GM21619 (cell line): ENCODE results near the gene FOXD4L1.
"Not testable (repeated sequence)": the region's sequence is repeated elsewhere in the genome, so short reads cannot be mapped to it uniquely, and the experiment has no call there.

Experiments used
- ATAC-seq: cut with Tn5 transposase; IDR thresholded peaks from one replicate; pipeline ENCODE4 v1.9.1; 2021; ENCODE audit not compliant: unreplicated experiment

FOXD4L1 gene

GRCh38 chr2:113498365-113498764 is at the start of gene FOXD4L1:
Gene FOXD4L1 (plus strand): TSS chr2:113498665. CDS start chr2:113499257, 592 bp downstream.
- not testable (repeated sequence) for ATAC-seq

GRCh38 chr2:113465770-113466169 is 32.7 kb upstream of the FOXD4L1 start:
- ATAC-seq: not testable (repeated sequence)

- not testable (repeated sequence) for ATAC-seq
These were observed 21.6 kb upstream of the FOXD4L1 start for GRCh38 chr2:113476688-113477368.

DNA sequence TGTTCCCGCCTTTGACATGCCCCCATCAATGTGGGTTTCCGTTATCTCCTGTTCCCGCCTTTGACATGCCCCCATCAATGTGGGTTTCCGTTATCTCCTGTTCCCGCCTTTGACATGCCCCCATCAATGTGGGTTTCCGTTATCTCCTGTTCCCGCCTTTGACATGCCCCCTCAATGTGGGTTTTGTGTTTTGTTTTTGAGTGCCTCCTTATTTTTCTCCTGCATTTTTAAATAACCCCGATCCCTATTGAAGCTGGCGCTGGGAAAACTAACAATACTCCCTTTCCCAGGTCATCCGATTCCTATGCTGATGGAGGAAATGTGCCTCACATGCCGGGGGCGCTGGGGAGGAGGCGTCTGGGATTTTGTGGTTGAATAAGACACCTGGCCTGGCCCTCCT is 1.9 kb upstream of the FOXD4L1 start:
- ATAC-seq: not testable (repeated sequence)

DNA sequence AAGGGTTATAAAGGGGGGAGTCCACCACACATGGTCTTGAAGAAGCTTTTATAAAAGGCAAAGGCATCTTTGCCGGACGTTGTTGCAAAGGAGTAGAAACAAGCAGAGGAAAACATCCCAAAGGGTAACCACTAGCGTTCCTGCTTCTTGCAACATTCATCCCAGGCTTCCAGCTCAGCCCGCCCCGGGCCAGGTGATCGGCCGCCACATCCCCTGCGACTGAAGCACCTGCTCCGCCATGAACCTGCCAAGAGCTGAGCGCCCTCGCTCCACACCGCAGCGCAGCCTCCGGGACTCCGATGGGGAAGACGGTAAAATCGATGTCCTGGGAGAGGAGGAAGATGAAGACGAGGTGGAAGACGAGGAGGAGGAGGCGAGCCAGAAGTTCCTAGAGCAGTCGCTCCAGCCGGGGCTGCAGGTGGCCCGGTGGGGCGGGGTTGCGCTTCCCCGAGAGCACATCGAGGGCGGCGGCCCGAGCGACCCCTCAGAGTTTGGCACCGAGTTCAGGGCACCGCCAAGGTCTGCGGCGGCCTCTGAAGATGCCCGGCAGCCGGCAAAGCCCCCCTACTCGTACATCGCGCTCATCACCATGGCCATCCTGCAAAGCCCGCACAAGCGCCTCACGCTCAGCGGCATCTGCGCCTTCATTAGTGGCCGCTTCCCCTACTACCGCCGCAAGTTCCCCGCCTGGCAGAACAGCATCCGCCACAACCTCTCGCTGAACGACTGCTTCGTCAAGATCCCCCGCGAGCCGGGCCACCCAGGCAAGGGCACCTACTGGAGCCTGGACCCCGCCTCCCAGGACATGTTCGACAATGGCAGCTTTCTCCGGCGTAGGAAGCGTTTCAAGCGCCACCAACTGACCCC is 787 bp downstream of the FOXD4L1 start:
- not testable (repeated sequence) for ATAC-seq

DNA sequence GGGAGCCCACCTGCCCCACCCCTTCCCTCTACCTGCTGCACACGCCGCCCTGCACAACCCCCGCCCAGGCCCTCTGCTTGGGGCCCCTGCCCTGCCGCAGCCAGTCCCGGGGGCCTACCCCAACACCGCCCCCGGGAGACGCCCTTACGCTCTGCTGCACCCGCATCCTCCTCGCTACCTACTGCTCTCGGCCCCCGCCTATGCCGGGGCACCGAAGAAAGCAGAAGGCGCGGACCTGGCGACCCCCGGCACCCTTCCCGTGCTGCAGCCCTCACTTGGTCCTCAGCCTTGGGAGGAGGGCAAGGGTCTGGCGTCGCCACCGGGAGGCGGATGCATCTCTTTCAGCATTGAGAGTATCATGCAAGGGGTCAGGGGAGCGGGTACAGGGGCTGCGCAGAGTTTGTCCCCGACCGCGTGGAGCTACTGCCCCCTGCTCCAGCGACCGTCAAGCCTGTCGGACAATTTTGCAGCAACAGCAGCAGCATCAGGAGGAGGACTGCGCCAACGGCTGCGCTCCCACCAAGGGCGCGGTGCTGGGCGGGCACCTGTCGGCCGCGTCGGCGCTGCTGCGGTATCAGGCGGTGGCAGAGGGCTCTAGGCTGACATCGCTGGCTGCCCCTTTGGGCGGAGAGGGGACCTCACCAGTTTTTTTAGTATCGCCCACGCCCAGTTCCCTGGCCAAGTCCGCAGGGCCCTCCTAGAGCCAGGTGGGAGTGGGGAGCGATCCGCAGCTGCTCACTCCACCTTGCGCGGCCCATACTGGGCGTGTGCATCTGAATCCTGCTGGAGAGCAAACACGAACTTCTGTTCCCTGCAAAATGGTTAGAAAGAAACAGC is 1.6 kb downstream of the FOXD4L1 start:
- ATAC-seq: not testable (repeated sequence)

- ATAC-seq: not testable (repeated sequence)
These were observed 2.2 kb downstream of the FOXD4L1 start for GRCh38 chr2:113500723-113501038.

DNA sequence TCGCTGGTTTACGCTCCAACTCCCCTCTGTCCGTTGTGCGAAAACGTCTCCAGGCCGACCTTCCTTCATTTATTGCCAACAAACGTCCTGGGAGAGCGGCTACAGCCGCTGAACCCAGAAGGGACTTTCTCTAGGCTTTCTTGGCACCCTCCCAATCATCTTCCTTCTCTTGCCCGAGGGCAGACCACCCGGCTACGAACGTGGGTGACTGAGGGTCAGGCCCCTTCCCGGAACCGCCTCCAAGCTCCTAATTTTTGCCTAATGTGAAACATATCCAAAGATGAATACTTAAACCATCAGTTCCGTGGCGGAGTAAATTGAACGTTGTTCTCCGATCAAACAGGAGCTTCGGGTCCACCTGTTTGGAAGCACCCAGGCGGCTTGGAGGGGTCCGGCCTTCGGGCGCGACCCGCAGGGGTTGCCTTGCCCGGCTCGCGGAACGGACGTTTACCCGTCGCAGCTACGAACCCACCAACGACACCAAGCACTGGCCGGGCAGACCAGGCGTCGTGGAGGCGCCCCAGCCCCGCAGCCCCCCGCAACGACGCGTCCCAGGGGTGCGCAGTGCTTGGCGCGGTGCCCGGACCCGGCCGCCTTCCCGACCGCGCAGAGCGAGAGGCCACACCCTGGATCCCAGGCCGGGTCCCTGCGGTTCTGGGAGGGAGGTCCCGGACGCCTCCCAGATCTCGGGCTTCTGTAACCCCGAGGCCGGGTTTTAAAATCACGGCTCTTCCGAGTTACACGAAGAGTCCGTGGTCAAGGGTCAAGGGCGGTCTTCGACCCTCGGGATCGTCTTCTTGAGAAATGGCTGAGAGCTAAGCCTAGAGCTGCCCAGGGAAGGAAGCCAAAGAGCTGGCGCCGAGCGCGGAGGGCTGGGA is 4.0 kb downstream of the FOXD4L1 start:
- peak; percentile 11 for ATAC-seq

DNA sequence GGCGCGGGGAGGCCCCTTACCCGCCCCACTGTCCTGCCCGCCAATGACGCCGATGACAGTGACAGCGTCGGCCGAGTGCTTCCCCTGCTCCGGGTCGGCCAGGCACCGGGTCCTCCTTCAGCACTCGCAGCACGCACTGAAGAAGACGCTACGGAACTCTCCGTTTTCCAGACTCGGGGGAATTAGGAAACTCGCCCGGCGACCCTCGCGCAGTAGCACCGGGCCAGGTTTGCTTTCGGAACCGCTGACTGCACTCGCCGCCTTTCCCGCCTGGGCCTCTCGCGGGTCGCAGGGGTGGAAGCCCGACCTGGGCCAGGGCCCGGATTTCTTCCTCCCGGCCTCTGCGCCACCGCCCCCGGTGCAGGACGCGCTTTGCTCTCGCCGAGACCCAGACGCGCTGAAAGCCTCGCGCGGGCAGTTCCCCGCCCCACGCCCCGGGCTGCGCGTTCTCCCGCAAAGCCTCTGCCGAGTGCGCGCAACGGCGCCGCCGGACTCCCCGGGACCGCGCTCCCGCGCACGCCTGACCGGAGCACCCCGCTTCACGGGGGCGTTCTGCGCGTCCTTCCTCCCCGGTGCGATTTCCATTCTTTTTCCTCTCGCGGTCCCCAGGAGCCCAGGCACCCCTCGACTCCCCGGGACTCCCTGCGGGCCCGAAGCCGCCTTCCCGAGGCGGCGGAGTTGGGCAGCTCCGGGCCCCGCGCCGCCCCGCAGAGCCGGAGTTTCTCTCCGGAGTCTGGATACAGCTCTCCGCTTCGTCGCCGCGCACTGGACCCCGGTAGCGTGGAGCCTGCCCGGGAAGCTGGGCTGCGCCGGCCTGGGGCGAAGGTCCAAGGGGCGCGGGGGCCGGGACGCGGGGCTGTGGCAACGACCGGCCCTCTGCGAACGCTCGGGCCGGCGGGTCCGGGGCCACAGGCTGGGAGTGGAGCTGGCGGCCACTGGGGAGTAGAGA is 4.9 kb downstream of the FOXD4L1 start:
- peak; percentile 75 for ATAC-seq

- ATAC-seq: not testable (repeated sequence)
These were observed 5.6 kb downstream of the FOXD4L1 start for GRCh38 chr2:113504081-113504480.

DNA sequence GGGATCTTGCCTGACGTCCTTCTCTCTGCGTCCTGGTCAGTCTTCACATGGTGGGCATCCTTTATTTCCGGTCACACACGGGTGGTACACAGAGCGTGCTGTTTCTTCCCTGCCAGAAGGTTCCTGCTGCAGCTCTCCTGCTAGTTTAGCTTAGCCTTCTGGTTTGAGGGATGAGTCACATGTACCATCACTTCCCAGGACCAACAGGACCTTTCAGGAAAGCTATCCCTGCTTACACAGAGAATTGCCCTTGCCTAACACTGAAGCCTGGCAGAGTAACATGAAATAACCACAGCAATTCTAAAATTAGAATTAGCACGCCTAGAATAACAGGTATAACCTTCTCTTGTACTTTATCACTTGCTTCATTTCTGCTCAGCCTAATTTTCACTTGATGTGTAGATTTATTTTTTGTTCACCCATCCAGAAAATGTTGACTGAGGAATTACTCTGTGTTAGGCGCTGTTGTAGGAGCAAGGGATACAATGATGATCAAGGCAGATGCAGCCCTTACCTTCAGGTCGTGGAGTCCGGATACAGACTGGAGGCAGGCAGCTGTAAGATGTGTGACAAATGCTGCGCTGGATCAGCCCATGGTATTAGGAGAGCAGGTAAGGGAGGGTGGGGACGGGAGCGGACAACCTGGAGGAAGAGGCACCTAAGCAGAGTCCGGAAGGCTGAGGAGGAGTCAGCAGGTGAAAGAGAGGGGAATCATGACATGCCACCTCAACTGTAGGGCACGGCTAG is 9.1 kb downstream of the FOXD4L1 start:
- not testable (repeated sequence) for ATAC-seq

DNA sequence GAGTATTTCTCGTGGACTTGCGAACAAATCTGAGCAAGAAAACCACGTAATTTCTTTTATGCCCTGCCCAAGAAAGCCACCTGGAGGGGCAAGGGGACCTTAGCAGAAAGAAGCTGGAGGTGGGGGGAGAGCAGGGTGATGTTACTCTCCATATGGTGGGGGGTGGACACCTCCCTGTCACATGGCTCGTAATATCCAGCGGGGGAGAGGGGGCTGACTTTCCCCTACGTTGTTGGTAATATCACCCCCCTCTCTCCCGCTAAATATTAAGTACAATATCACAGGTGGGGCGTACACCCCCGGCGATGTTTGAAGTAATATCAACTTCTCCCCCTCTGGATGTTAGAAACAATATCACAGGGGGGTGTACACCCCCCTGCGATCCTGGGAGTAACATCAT is 9.7 kb downstream of the FOXD4L1 start:
- not testable (repeated sequence) for ATAC-seq

- ATAC-seq: not testable (repeated sequence)
These were observed 12.4 kb downstream of the FOXD4L1 start for GRCh38 chr2:113510913-113511312.

DNA sequence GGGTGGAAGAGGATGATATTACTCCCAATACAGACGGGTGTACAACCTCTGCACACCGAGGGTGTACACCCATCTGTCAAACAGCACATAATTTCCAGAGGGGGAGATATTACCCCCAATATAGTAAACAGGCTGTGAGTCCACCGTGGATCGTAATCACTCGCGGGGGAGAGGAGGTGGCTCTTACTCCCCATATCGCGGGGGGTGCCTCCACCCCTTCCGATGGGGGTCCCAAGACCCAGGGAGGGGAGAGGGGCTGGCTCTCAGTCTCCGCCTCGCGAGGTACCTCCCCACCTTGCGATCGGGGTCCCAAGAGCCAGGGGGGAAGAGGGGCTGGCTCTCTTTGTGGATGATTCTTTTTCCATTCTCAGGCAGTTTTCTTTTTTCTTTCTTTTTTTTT is 13.4 kb downstream of the FOXD4L1 start:
- ATAC-seq: not testable (repeated sequence)

GRCh38 chr2:113515457-113515856 is 17.0 kb downstream of the FOXD4L1 start:
- ATAC-seq: not testable (repeated sequence)

DNA sequence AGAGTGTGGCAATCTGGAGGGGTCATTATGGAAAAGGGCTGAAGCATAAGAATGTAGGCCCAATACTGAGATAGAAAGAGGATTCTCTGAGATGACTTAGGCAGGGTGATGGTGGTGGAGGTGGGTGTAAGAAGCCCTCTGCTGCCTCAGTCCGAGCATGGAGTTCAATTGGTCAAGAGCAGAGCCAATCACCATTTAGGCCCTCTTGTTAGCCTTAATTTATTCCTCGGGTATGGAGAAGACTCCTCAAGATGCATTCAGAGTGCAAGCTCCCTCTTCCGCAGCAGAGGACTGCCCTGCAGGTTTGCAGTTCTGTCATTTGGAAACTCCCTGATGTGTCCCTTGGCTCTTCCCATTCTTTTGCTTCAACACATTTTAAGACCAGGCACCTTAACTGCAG is 17.5 kb downstream of the FOXD4L1 start:
- ATAC-seq: not testable (repeated sequence)

GRCh38 chr2:113517025-113517424 is 18.6 kb downstream of the FOXD4L1 start:
- ATAC-seq: not testable (repeated sequence)

GRCh38 chr2:113520837-113521236 is 22.4 kb downstream of the FOXD4L1 start:
- ATAC-seq: not testable (repeated sequence)
